Testis (tissue), 3 donors: ENCODE results near the gene EPB41L4A. TPM values are rescaled to one million over a fixed set of nuclear protein-coding genes. Genes with fewer than 3 reads are reported as not detected.

Source experiments
- DNase-seq: peaks from one replicate; pipeline ENCODE4 v3.0.0-alpha.2; 2019
- H3K27ac ChIP-seq, 2 donors: fragments of 200-600 bp; sonication (generic); one replicate each; pipeline ENCODE4 v1.5.1; 2019
- H3K27me3 ChIP-seq: fragments of 200-600 bp; sonication (generic); one replicate; pipeline ENCODE4 v1.5.1; 2019
- H3K36me3 ChIP-seq: fragments of 200-600 bp; sonication (generic); one replicate; pipeline ENCODE4 v1.5.1; 2017; ENCODE audit warnings: low read depth; ENCODE audit errors: missing control alignments
- H3K4me1 ChIP-seq: fragments of 200-600 bp; sonication (generic); one replicate; pipeline ENCODE4 v1.5.1; 2019
- H3K4me3 ChIP-seq, 2 donors: fragments of 200-600 bp; sonication (generic); one replicate each; pipeline ENCODE4 v1.5.1; 2017 to 2019
- H3K9me3 ChIP-seq: fragments of 200-600 bp; sonication (generic); one replicate; pipeline ENCODE4 v1.5.1; 2017
- POLR2A ChIP-seq: fragments of 450-650 bp; IDR thresholded peaks from one replicate; pipeline ENCODE4 v1.6.1; 2017; ENCODE audit warnings: antibody characterized with exemption, mild to moderate bottlenecking, moderate library complexity
- WGBS, 2 donors: methylation state at CpG; one replicate each; pipeline ENCODE4 v1.1.5; 2018; 5-methylcytosine and 5-hydroxymethylcytosine counted together
- intact Hi-C: fragments of 100-400 bp; cut with DNase I; formaldehyde crosslinking; loops from one replicate; pipeline ENCODE4 v1.15.1; 2023; ENCODE audit warnings: low total_unique reads
- polyA plus RNA-seq: library from polyadenylated mRNA; stranded (reverse); fragments of 350-450 nt; fragmentation: Illumina TruSeq; extraction: RNeasy Lipid Tissue Mini Kit (QIAGEN cat#74804); gene quantifications from one replicate; pipeline ENCODE4 v1.2.3, GENCODE V29; 2014; ENCODE audit warnings: low read depth, low replicate concordance; ENCODE audit not compliant: insufficient read depth
- total RNA-seq, 2 donors: library from RNA; depleted of rRNA; stranded (reverse); fragments of >200 nt; gene quantifications; one replicate each; pipeline ENCODE4 v1.2.3, GENCODE V29; 2016
- TF ChIP-seq, protein P1 (sequence below), 3 experiments: fragments of 450-650 bp in 2 of 3; fragments of 200-600 bp in 1 of 3; sonication (generic) in 1 of 3; IDR thresholded peaks; one replicate each; pipeline ENCODE4 v1.5.1; 2016 to 2019; ENCODE audit warnings: antibody characterized with exemption in 3 of 3, mild to moderate bottlenecking in 2 of 3, moderate library complexity in 1 of 3

The EPB41L4A gene
- total and polyA plus RNA-seq, 3 donors from 2014 or later, result 9.0 to 23.9 (median 13.3) TPM

DNA sequence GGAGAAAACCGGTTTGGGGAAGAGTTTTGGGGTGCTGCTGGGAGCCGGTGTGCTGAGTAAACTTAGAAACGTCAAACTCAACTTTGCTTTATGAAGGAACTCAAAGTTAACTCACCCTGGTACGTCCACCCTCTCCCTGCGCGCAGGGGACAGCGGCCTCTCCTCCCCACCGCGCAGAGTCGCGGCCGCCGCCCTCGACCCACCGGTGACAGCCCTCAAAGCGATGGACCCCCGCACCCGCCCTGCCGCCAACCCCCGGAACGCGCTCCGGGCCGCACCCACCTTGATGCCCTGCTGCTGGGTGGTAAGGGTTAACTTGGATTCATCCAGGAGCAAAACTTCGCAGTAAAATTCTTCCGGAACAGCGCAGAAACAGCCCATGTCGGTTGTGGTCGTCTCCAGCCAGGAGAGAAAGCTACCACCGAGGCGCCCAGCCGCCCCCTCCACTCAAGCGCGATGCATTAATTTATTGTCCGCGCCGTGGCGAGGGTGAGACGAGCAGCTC lies 366 bp downstream of the EPB41L4A start:
- TF ChIP-seq, protein P1, sequence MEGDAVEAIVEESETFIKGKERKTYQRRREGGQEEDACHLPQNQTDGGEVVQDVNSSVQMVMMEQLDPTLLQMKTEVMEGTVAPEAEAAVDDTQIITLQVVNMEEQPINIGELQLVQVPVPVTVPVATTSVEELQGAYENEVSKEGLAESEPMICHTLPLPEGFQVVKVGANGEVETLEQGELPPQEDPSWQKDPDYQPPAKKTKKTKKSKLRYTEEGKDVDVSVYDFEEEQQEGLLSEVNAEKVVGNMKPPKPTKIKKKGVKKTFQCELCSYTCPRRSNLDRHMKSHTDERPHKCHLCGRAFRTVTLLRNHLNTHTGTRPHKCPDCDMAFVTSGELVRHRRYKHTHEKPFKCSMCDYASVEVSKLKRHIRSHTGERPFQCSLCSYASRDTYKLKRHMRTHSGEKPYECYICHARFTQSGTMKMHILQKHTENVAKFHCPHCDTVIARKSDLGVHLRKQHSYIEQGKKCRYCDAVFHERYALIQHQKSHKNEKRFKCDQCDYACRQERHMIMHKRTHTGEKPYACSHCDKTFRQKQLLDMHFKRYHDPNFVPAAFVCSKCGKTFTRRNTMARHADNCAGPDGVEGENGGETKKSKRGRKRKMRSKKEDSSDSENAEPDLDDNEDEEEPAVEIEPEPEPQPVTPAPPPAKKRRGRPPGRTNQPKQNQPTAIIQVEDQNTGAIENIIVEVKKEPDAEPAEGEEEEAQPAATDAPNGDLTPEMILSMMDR (IDR thresholded peaks at IDR 0.05), result no peak
- no peak for TF ChIP-seq POLR2A
- H3K4me1 ChIP-seq, result no peaks in the 10 kb centered on the region
- no peaks in the 10 kb centered on the region for H3K36me3 ChIP-seq
- H3K27ac ChIP-seq, result peak overlapping the region; percentile 78 to 85
- H3K4me3 ChIP-seq, result peak overlapping the region; percentile 70 to 71
- H3K9me3 ChIP-seq, result no peaks in the 10 kb centered on the region
- WGBS, 2 donors, result 0 to 1% methylated on average over 11 to 34 of the region's 39 CpGs
- no peaks in the 10 kb centered on the region for H3K27me3 ChIP-seq
- DNase-seq, result peak; percentile 18
- intact Hi-C loops, result no loop called here

DNA sequence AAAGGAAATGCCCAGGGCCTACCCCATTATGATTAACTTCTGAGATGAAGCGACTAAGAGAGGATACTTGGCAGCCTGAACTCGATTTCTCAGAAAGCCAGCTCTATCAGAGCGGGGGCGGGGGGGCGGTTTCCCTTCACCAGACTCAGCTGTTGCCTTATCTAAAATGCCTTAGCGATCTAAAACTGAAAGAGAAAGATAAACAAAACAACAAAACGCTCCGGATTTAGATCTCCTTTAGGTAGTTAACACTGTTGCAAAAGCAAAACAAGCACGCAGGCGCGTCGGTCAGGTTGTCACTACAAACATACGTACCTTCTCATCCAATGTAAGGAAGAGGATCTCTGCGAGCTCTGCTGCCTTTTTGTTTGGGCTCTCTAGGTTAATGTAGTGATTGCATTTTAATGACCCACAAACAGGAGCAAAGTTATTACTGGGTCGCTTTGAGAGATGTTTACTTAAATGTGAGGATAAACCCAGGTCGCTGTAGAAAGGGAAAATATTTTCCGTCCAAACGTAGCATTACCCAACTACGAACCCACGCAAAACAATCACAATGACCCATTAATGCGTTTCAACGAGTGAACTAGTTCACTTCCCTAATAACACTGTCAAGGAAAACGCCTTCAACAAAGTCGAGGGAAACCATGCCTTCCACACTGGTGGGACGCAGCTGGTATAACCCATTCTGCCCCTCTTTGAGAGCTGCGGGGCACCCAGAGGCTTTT lies 982 bp downstream of the EPB41L4A start:
- Histone ChIP-seq H3K36me3 (no peaks in the 10 kb centered on the region), H3K4me1 (no peaks in the 10 kb centered on the region), H3K4me3 (peak overlapping the region; percentile 70 to 71), H3K27me3 (no peaks in the 10 kb centered on the region), H3K27ac (peak overlapping the region in 1 of 2 donors; percentile 85), H3K9me3 (no peaks in the 10 kb centered on the region)
- DNase-seq, result peak; percentile 70
- TF ChIP-seq POLR2A, result no peak
- TF ChIP-seq, protein P1 (IDR thresholded peaks at IDR 0.05), result no peak
- intact Hi-C loops, result no loop called here
- WGBS, 2 donors, result 1 to 3% methylated on average over 26 of the region's 26 CpGs

GRCh38 chr5:112415552-112415951 lies 3.5 kb downstream of the EPB41L4A start:
- Histone ChIP-seq H3K9me3 (no peaks in the 10 kb centered on the region), H3K4me3 (no peak overlapping the region), H3K27me3 (no peaks in the 10 kb centered on the region), H3K4me1 (no peaks in the 10 kb centered on the region), H3K36me3 (no peaks in the 10 kb centered on the region), H3K27ac (no peak overlapping the region)
- DNase-seq, result no peak
- no peak for TF ChIP-seq POLR2A
- TF ChIP-seq, protein P1 (IDR thresholded peaks at IDR 0.05), result no peak
- 88 to 97% methylated on average over 2 of the region's 2 CpGs for WGBS, 2 donors
- intact Hi-C loops, result no loop called here

- Histone ChIP-seq H3K9me3 (no peaks in the 10 kb centered on the region), H3K27ac (no peak overlapping the region), H3K4me3 (no peak overlapping the region), H3K27me3 (no peaks in the 10 kb centered on the region), H3K4me1 (no peaks in the 10 kb centered on the region), H3K36me3 (no peaks in the 10 kb centered on the region)
- WGBS, 2 donors, result 89 to 91% methylated on average over 3 of the region's 3 CpGs
- intact Hi-C loops, result no loop called here
- no peak for TF ChIP-seq POLR2A
- TF ChIP-seq, protein P1 (IDR thresholded peaks at IDR 0.05), result no peak
- DNase-seq, result no peak
These were observed 5.5 kb downstream of the EPB41L4A start for GRCh38 chr5:112413611-112414010.

DNA sequence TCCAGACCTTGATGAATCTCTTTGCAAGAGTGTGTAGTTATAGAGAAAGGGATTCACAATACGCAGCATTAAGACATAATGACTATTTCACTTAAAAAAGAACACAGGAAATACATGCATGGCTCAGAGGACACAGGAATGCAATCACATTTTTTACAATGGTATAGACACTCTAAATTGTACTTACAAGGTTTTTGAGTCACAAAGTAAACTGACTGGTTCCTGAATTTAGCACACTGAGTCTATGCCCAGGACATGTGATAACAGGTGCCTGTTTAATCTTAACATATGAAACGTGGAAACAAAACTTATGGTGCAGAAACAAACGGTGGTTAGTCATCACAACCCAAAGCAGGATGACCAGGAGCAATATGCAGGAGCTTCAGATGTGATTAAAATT lies 6.7 kb downstream of the EPB41L4A start:
- 73 to 75% methylated on average over 3 of the region's 3 CpGs for WGBS, 2 donors
- no peaks in the 10 kb centered on the region for H3K4me1 ChIP-seq
- H3K4me3 ChIP-seq, result no peak overlapping the region
- intact Hi-C loops, result no loop called here
- no peak for TF ChIP-seq POLR2A
- TF ChIP-seq, protein P1 (IDR thresholded peaks at IDR 0.05), result no peak
- H3K9me3 ChIP-seq, result no peaks in the 10 kb centered on the region
- no peaks in the 10 kb centered on the region for H3K27me3 ChIP-seq
- no peaks in the 10 kb centered on the region for H3K36me3 ChIP-seq
- no peak for DNase-seq
- H3K27ac ChIP-seq, result no peak overlapping the region
